RWPE1 (cell line): Measurements from ENCODE around the gene TBC1D10A.

Experiments used
- CTCF ChIA-PET: fragments of 350-600 bp; sonication (Branson Sonifier 250); formaldehyde crosslinking; extraction: SDS; loops from one replicate; lab custom pipeline; 2021; lab: Yijun Ruan, JAX
- POLR2A ChIA-PET: fragments of 400-600 bp; formaldehyde crosslinking; extraction: SDS; loops from one replicate; lab custom pipeline; 2020; ENCODE audit warnings: antibody characterized with exemption; ENCODE audit not compliant: low non-redundant PET; lab: Yijun Ruan, JAX
- DNase-seq: peaks from one replicate; pipeline ENCODE4 v3.0.0; 2012; ENCODE audit warnings: low spot score
- H3K27ac ChIP-seq: fragments of 450-650 bp; 2 replicates; pipeline ENCODE4 v1.5.1; 2017
- CTCF ChIP-seq: fragments of 450-650 bp; conservative IDR thresholded peaks from 2 replicates; pipeline ENCODE4 v1.5.1; 2017; ENCODE audit warnings: low read depth, mild to moderate bottlenecking

The TBC1D10A gene

GRCh38 chr22:30289141-30289979 lies 37.4 kb downstream of the TBC1D10A start, which contains the start of gene CASTOR1:
TSS of gene CASTOR1 (minus strand) at chr22:30289505. CDS start at chr22:30289497, 8 bp downstream.
- peak; percentile 98 for DNase-seq
- ChIA-PET CTCF (interaction anchor here (0.6 to 1.8 kb wide), 7 partner anchors 26 to 160 kb away, joined by 3 to 4 read pairs (median 3); partner anchors contain the start of gene RNF215), POLR2A (interaction anchor here (0.6 kb wide), 1 partner anchor 87 kb away, joined by 6 read pairs; no protein-coding TSS in a partner anchor)
- peak within 1 kb of the TSS; percentile 95 for H3K27ac ChIP-seq
- no peak for TF ChIP-seq CTCF

GRCh38 chr22:30288419-30289140 lies 38.2 kb downstream of the TBC1D10A start:
- CTCF ChIA-PET, result interaction anchor here (0.6 to 2.0 kb wide), 14 partner anchors 9 to 160 kb away, joined by 3 to 17 read pairs (median 4); partner anchors contain the start of genes RNF215 and TBC1D10A
- TF ChIP-seq CTCF, result no peak
- DNase-seq, result no peak
- POLR2A ChIA-PET, result interaction anchor here (0.6 kb wide), 1 partner anchor 88 kb away, joined by 6 read pairs; no protein-coding TSS in a partner anchor
- H3K27ac ChIP-seq, result peak overlapping the region; percentile 95

GRCh38 chr22:30287648-30288418 lies 38.9 kb downstream of the TBC1D10A start:
- peak overlapping the region; percentile 95 for H3K27ac ChIP-seq
- CTCF ChIA-PET, result interaction anchor here (0.5 to 2.0 kb wide), 17 partner anchors 10 to 179 kb away, joined by 3 to 17 read pairs (median 4); partner anchors contain the start of genes RNF215 and TBC1D10A
- POLR2A ChIA-PET, result no interaction called here
- peak; percentile 79 for TF ChIP-seq CTCF
- peak; percentile 65 for DNase-seq

- ChIA-PET CTCF (interaction anchor here (0.5 to 2.0 kb wide), 16 partner anchors 15 to 608 kb away, joined by 3 to 17 read pairs (median 4); partner anchors contain the start of genes RNF215 and TBC1D10A), POLR2A (no interaction called here)
- peak overlapping the region; percentile 95 for H3K27ac ChIP-seq
- TF ChIP-seq CTCF, result peak; percentile 88
- DNase-seq, result no peak
These were observed 39.7 kb downstream of the TBC1D10A start for GRCh38 chr22:30286813-30287647.

GRCh38 chr22:30286331-30286730 lies 40.4 kb downstream of the TBC1D10A start:
- ChIA-PET CTCF (interaction anchor here (0.6 to 1.8 kb wide), 3 partner anchors 23 to 608 kb away, joined by 3 to 6 read pairs (median 4); no protein-coding TSS in a partner anchor), POLR2A (no interaction called here)
- no peak for DNase-seq
- TF ChIP-seq CTCF, result no peak
- H3K27ac ChIP-seq, result peak overlapping the region; percentile 95; the same call in 1 of the 2 replicates
